Epithelial cell of proximal tubule (primary cell): ENCODE measurements around the gene GP1BA. TPM values are rescaled to one million over a fixed set of nuclear protein-coding genes. Genes with fewer than 3 reads are reported as not detected.

ENCODE experiments used
- DNase-seq: peaks from one replicate; pipeline ENCODE4 v3.0.0-alpha.2; 2011; ENCODE audit warnings: low read depth
- H3K4me3 ChIP-seq: 2 replicates; pipeline ENCODE4 v1.5.1; 2011; ENCODE audit warnings: low read depth, mild to moderate bottlenecking, low read length
- total RNA-seq: library from RNA; depleted of rRNA; stranded (reverse); fragments of >200 nt; gene quantifications from 2 replicates; pipeline ENCODE4 v1.2.3, GENCODE V29; 2015
- TF ChIP-seq, protein P1 (sequence below): conservative IDR thresholded peaks from 2 replicates; pipeline ENCODE4 v1.5.1; 2012; ENCODE audit warnings: low read depth, mild to moderate bottlenecking, low read length

Gene GP1BA
- total RNA-seq, 1 donor from 2014 or later, result not detected

DNA sequence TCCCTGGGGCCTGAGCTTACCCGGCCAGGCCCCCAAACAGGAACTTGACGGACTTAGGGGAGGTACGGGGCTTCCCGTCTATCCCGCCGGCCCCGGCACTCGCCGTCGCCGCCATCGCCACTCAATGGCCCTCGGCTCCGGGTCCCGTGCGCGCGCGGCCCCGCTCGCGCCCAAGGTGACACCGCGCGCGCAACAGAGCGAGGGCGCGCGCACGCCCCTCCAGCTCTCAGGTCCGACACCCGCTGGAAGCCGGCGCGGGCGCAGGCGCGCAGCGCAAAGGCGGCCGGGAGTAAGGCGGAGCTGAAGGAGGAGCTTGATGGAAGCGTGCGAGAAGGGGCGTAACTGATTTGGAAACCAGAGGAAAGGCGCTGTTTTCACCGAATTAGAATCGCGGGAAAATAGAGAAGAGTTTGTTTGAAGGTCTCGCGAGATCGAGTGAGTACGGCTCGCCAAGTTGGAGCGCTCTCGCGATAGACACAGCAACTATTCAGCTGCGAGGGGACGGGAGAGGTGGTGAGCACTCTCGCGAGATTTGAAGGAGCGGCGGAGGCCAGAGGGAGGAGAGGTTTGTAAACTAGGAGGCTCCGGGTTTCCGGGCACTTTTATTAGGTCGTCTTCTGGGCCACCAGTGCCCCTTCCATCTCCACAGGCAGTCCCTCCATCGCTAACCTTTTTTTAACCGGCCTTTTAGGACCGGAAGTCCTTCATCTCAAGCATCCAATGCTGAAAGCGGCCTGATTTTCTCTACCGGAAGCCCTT is 7.9 kb downstream of the GP1BA start, which contains the start of the genes RNF167 and SLC25A11:
TSS of gene RNF167 (plus strand) at position 473 of the 759 bp plus-strand sequence. CDS start 642 bp downstream, outside the sequence.
TSS of gene SLC25A11 (minus strand) at position 251 of the 759 bp plus-strand sequence. CDS start at position 115, 136 bp downstream.
- H3K4me3 ChIP-seq, result peak within 1 kb of the TSS; percentile 93
- TF ChIP-seq, protein P1, sequence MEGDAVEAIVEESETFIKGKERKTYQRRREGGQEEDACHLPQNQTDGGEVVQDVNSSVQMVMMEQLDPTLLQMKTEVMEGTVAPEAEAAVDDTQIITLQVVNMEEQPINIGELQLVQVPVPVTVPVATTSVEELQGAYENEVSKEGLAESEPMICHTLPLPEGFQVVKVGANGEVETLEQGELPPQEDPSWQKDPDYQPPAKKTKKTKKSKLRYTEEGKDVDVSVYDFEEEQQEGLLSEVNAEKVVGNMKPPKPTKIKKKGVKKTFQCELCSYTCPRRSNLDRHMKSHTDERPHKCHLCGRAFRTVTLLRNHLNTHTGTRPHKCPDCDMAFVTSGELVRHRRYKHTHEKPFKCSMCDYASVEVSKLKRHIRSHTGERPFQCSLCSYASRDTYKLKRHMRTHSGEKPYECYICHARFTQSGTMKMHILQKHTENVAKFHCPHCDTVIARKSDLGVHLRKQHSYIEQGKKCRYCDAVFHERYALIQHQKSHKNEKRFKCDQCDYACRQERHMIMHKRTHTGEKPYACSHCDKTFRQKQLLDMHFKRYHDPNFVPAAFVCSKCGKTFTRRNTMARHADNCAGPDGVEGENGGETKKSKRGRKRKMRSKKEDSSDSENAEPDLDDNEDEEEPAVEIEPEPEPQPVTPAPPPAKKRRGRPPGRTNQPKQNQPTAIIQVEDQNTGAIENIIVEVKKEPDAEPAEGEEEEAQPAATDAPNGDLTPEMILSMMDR, result no peak
- DNase-seq, result peak; percentile 98

DNA sequence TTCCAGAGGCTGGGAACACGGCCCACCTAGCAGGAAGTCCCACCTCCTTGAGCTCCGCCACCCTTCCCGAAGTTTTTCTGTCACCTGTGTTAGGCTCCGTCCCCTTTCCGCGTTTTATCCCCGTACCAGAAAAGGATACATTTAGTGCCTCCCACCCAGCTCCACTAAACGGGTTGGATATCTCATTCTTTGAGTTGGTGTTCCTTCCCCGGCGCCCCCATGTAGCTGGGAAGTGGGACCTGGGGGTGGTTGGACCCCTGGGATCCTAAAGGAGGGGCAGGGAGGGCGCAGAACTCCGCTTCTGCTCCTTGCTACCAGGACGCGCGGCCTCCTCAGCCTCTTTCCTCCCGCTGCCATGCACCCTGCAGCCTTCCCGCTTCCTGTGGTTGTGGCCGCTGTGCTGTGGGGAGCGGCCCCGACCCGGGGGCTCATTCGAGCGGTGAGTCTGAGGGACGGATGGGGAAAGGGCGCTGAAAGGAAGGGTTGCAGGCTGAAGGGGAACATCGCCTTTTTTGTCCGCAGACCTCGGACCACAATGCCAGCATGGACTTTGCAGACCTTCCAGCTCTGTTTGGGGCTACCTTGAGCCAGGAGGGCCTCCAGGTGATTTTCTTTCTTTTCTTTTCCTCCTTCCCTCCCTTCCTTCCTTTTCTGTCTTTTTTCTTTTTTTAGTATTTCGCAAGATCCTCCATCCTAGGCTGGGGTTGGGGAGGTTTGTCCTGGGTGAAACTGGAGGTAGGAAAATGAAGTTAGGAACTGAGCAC is 8.7 kb downstream of the GP1BA start:
- peak overlapping the region; percentile 93 for H3K4me3 ChIP-seq
- TF ChIP-seq, protein P1, result no peak
- DNase-seq, result no peak

DNA sequence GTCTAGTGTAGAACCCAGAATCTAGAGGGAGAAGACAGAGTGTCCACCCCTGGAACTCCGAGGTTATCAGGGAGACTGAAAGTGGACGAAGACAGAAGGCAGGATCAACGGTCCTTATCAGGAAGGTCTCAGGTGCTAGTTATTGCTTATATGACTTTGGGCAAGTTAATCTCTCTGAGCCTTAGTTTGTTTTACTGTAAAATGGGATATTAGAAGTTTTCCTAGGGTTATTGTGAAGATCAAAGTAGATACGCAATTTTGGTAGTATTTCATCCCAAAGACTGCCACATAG is 9.2 kb downstream of the GP1BA start:
- peak overlapping the region; percentile 93 for H3K4me3 ChIP-seq
- DNase-seq, result no peak
- TF ChIP-seq, protein P1, result no peak

DNA sequence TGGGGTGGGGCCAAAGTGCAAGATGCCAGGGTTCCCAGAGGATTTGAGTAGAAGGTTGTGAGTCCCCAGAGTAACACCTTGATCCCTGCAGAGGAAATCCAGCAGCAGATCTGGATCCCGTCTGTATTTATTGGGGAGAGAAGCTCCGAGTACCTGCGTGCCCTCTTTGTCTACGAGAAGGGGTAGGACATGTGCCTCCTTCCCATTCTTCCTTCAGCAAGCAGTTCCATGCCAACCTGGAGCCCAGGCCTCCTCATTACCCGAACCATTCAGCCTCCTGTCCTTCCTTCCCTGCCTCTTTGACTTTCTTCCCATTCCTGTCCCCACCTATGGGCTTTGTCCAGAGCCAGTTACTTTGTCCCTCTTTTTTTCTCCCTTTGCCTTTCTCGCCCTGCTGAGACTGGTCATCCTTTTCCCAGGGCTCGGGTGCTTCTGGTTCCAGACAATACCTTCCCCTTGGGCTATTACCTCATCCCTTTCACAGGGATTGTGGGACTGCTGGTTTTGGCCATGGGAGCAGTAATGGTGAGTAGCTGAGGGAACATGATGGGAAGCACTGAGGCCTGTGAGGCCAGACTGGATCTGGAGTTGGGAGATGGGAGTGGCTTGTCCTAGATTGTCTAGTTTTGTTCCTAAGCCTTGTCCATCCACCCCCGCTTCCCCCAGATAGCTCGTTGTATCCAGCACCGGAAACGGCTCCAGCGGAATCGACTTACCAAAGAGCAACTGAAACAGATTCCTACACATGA is 10.9 kb downstream of the GP1BA start:
- DNase-seq, result no peak
- no peak overlapping the region for H3K4me3 ChIP-seq
- TF ChIP-seq, protein P1, result no peak

DNA sequence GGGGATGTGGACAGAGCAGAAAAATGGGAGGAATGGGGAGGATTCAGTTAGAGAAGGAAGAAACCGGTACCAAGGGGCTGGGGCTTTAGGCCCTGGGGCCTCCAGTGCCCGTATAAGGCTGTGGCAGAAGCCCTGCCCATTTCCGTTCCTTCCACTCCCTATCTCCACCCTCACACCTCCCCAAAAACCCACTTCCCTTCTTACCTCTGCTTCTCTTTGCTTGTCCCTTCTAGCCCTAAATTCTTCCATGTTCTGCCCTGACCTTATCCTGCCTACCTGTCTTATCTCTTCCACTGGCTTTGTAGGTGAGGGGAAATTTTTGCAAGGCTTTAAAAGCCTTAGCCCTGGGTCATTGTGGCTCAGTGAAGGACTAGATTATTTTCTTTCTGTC is 12.1 kb downstream of the GP1BA start:
- no peak for DNase-seq
- TF ChIP-seq, protein P1, result no peak

DNA sequence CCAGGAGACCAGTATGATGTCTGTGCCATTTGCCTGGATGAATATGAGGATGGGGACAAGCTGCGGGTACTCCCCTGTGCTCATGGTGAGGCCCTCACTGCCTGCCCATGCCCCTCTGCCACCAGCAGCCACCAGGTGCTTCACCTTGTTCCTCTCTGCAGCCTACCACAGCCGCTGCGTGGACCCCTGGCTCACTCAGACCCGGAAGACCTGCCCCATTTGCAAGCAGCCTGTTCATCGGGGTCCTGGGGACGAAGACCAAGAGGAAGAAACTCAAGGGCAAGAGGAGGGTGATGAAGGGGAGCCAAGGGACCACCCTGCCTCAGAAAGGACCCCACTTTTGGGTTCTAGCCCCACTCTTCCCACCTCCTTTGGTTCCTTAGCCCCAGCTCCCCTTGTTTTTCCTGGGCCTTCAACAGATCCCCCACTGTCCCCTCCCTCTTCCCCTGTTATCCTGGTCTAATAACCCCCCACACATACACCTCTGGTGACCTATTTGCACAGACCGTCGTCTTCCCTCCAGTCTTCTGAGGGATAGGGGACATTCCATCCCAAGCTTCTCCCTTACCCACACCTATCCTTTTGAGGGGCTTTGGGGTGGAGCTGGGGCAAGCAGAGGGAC is 12.6 kb downstream of the GP1BA start:
- no peak for DNase-seq
- TF ChIP-seq, protein P1, result no peak
- no peak overlapping the region for H3K4me3 ChIP-seq

More for the DNA sequence above, 12.1 kb downstream of the GP1BA start:
- no peak overlapping the region for H3K4me3 ChIP-seq
